HCT116 (cell line): ENCODE results near the gene TMCO6. TPM values are rescaled to one million over a fixed set of nuclear protein-coding genes. Genes with fewer than 3 reads are reported as not detected.

Source experiments
- ATAC-seq: fragments of 200-7000 bp; cut with Tn5 transposase; 2 replicates; pipeline ENCODE4 v1.9.1; 2020; ENCODE audit warnings: mild to moderate bottlenecking, moderate library complexity
- BruUV-seq: library from RNA; stranded (reverse); fragments of 400-500 nt; replicated peaks from 2 replicates; lab custom pipeline; 2021; lab: Mats Ljungman, UMichigan
- CTCF ChIA-PET: fragments of 300-600 bp; sonication (Branson Sonifier 250); formaldehyde crosslinking; loops from one replicate; lab custom pipeline; 2021; ENCODE audit warnings: antibody characterized with exemption; lab: Charles Lee
- POLR2A ChIA-PET: fragments of 300-600, 350-600 bp; sonication (Branson Sonifier 250); formaldehyde crosslinking; loops from one replicate; lab custom pipeline; 2021; ENCODE audit warnings: antibody characterized with exemption; lab: Charles Lee
- RAD21 ChIA-PET, 2 experiments: fragments of 300-600 bp; sonication (Branson Sonifier 250); formaldehyde crosslinking; loops; one replicate each; lab custom pipeline; 2023; ENCODE audit warnings: low total read pairs in 2 of 2; ENCODE audit not compliant: uncharacterized antibody in 2 of 2, unreplicated experiment in 2 of 2, low non-redundant PET in 1 of 2; lab: Charles Lee
- DNase-seq: peaks from one replicate; pipeline ENCODE4 v3.0.0-alpha.2; 2010; ENCODE audit warnings: low read depth, low spot score
- H2AFZ ChIP-seq: fragments of 200-600 bp; shearing (Covaris generic), sonication (generic); 2 replicates; pipeline ENCODE4 v1.6.1; 2017; ENCODE audit warnings: low read depth, mixed run types, mixed read lengths, antibody characterized with exemption, low read length; ENCODE audit not compliant: poor library complexity, severe bottlenecking
- H3K27ac ChIP-seq: 2 replicates; pipeline ENCODE4 v1.5.1; 2012; ENCODE audit warnings: low read depth, low read length
- H3K27me3 ChIP-seq: fragments of 200-600 bp; sonication (generic); 2 replicates; pipeline ENCODE4 v1.6.1; 2016; ENCODE audit warnings: mixed run types, low read length, mixed read lengths; ENCODE audit not compliant: insufficient read depth
- H3K36me3 ChIP-seq, 2 experiments: fragments of 200-500 bp in 1 of 2; fragments of 200-600 bp in 1 of 2; sonication (Bioruptor generic) in 1 of 2; sonication (generic) in 1 of 2; 2 replicates each; pipeline versions ENCODE4 v1.5.1 to v1.6.1; 2014 to 2016; ENCODE audit warnings: low read length in 2 of 2, inconsistent platforms in 1 of 2, mixed read lengths in 1 of 2, mixed run types in 1 of 2; ENCODE audit not compliant: insufficient read depth in 2 of 2, control insufficient read depth in 1 of 2
- H3K4me1 ChIP-seq, 2 experiments: fragments of 200-600 bp in 1 of 2; sonication (generic) in 1 of 2; 2 replicates each; pipeline versions ENCODE4 v1.5.1 to v1.6.1; 2012 to 2017; ENCODE audit warnings: low read length in 2 of 2, inconsistent platforms in 1 of 2, mild to moderate bottlenecking in 1 of 2, mixed read lengths in 1 of 2, mixed run types in 1 of 2, moderate library complexity in 1 of 2; ENCODE audit not compliant: insufficient read depth in 2 of 2, control insufficient read depth in 1 of 2
- H3K4me2 ChIP-seq: fragments of 200-600 bp; sonication (generic); 2 replicates; pipeline ENCODE4 v1.6.1; 2017; ENCODE audit warnings: mixed run types, low read length, mixed read lengths
- H3K4me3 ChIP-seq, 2 experiments: fragments of 200-600 bp in 1 of 2; sonication (generic) in 1 of 2; replicated peaks in 1 of 2; 2 replicates each; pipeline ENCODE4 v1.5.1; 2011 to 2016; ENCODE audit warnings: low read length in 2 of 2, control low read depth in 1 of 2, low read depth in 1 of 2, mild to moderate bottlenecking in 1 of 2, mixed read lengths in 1 of 2, mixed run types in 1 of 2
- H3K79me2 ChIP-seq: fragments of 200-600 bp; sonication (generic); 2 replicates; pipeline ENCODE4 v1.6.1; 2017; ENCODE audit warnings: mild to moderate bottlenecking, mixed run types, low read length, moderate library complexity, mixed read lengths; ENCODE audit not compliant: insufficient read depth
- H3K9ac ChIP-seq: fragments of 200-600 bp; sonication (generic); 2 replicates; pipeline ENCODE4 v1.6.1; 2016; ENCODE audit warnings: low read length, mixed read lengths
- H3K9me2 ChIP-seq: fragments of 200-600 bp; sonication (generic), shearing (Covaris generic); 2 replicates; pipeline ENCODE4 v1.6.1; 2017; ENCODE audit warnings: mixed run types, mild to moderate bottlenecking, moderate library complexity; ENCODE audit not compliant: insufficient read depth
- H3K9me3 ChIP-seq, 2 experiments: fragments of 200-500 bp in 1 of 2; fragments of 200-600 bp in 1 of 2; sonication (Bioruptor generic) in 1 of 2; sonication (generic) in 1 of 2; 2 replicates each; pipeline ENCODE4 v1.6.1; 2014 to 2017; ENCODE audit warnings: low read length in 2 of 2, mixed read lengths in 2 of 2, inconsistent platforms in 1 of 2, low read depth in 1 of 2, mild to moderate bottlenecking in 1 of 2, mixed run types in 1 of 2, moderate library complexity in 1 of 2; ENCODE audit not compliant: control insufficient read depth in 1 of 2, insufficient read depth in 1 of 2
- H4K20me1 ChIP-seq: fragments of 200-600 bp; sonication (generic), shearing (Covaris generic); 2 replicates; pipeline ENCODE4 v1.6.1; 2017; ENCODE audit warnings: mixed run types, mild to moderate bottlenecking, moderate library complexity; ENCODE audit not compliant: insufficient read depth
- CEBPB ChIP-seq: IDR thresholded peaks from 2 replicates; pipeline ENCODE4 v1.6.1; 2012; ENCODE audit warnings: low read depth
- FOSL1 ChIP-seq: IDR thresholded peaks from 2 replicates; pipeline ENCODE4 v1.6.1; 2012; ENCODE audit warnings: low read depth
- SIN3A ChIP-seq: IDR thresholded peaks from 2 replicates; pipeline ENCODE4 v1.6.1; 2012; ENCODE audit warnings: low read depth
- intact Hi-C: fragments of 100-400 bp; cut with micrococcal nuclease; formaldehyde crosslinking; loops from 2 replicates; pipeline ENCODE4 v1.10.0; 2022
- total RNA-seq: library from RNA; stranded (reverse); gene quantifications from one replicate; pipeline ENCODE4 v1.2.1, GENCODE V29; 2021; ENCODE audit not compliant: unreplicated experiment
- TF ChIP-seq, protein P1 (sequence below), 3 experiments: fragments of 200-600 bp in 1 of 3; sonication (generic) in 1 of 3; IDR thresholded peaks in 2 of 3; conservative IDR thresholded peaks in 1 of 3; 2 replicates each; pipeline ENCODE4 v1.5.1; 2012 to 2017; ENCODE audit warnings: low read depth in 2 of 3, low read length in 2 of 3, antibody characterized with exemption in 1 of 3, borderline replicate concordance in 1 of 3, control low read depth in 1 of 3, mild to moderate bottlenecking in 1 of 3, mixed read lengths in 1 of 3, mixed run types in 1 of 3, moderate library complexity in 1 of 3; ENCODE audit not compliant: insufficient read depth in 1 of 3

Gene TMCO6
- total RNA-seq, 1 experiment from 2014 or later: 28.0 TPM

GRCh38 chr5:140690376-140690932 lies 51.2 kb downstream of the TMCO6 start:
- Histone ChIP-seq H3K79me2 (peaks cover 79% of the 10 kb centered on the region), H3K27ac (peak overlapping the region; percentile 90), H4K20me1 (no peaks in the 10 kb centered on the region), H3K27me3 (no peaks in the 10 kb centered on the region), H3K9ac (peak overlapping the region; percentile 81), H3K4me2 (peak overlapping the region; percentile 87), H3K4me1 (peaks cover 0 to 9% of the 10 kb centered on the region in 2 experiments; a peak in 2 of 4 replicates), H3K36me3 (peaks cover 28 to 33% of the 10 kb centered on the region in 2 experiments), H3K4me3 (peak overlapping the region; percentile 78 to 94), H3K9me2 (no peaks in the 10 kb centered on the region), H3K9me3 (no peaks in the 10 kb centered on the region), H2AFZ (no peak overlapping the region)
- TF ChIP-seq SIN3A (no peak), CEBPB (no peak), FOSL1 (no peak)
- TF ChIP-seq, protein P1, sequence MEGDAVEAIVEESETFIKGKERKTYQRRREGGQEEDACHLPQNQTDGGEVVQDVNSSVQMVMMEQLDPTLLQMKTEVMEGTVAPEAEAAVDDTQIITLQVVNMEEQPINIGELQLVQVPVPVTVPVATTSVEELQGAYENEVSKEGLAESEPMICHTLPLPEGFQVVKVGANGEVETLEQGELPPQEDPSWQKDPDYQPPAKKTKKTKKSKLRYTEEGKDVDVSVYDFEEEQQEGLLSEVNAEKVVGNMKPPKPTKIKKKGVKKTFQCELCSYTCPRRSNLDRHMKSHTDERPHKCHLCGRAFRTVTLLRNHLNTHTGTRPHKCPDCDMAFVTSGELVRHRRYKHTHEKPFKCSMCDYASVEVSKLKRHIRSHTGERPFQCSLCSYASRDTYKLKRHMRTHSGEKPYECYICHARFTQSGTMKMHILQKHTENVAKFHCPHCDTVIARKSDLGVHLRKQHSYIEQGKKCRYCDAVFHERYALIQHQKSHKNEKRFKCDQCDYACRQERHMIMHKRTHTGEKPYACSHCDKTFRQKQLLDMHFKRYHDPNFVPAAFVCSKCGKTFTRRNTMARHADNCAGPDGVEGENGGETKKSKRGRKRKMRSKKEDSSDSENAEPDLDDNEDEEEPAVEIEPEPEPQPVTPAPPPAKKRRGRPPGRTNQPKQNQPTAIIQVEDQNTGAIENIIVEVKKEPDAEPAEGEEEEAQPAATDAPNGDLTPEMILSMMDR (IDR thresholded peaks at IDR 0.05 in 2 of 3, conservative IDR thresholded peaks at IDR 0.05 in 1 of 3; ENCODE audit: borderline replicate concordance in 1 of 3, insufficient read depth in 1 of 3, low read depth in 2 of 3, low read length in 2 of 3): no peak
- ChIA-PET POLR2A (interaction anchor here (0.6 to 2.2 kb wide), 7 partner anchors 10 to 43 kb away, joined by 3 to 15 read pairs (median 6); partner anchors contain the start of genes IK, NDUFA2 and ZMAT2), CTCF (no interaction called here), RAD21 (no interaction called here)
- ATAC-seq (no peak), DNase-seq (peak; percentile 7)
- BruUV-seq: TSS peak; percentile 71
- intact Hi-C loops: loop anchor here (2.0 kb wide), 1 partner anchor 26 kb away; the partner anchor contains the start of gene WDR55
